Sigmoid colon (tissue), 4 donors: ENCODE data around the gene CFAP61.

Experiments
- EP300 ChIP-seq, 4 donors: sonication (generic); formaldehyde crosslinking; IDR thresholded peaks; one replicate each; pipeline ENCODE4 v1.6.1; 2017; ENCODE audit warnings: antibody characterized with exemption in 4 of 4
- POLR2A ChIP-seq, 2 donors: fragments of 450-650 bp; IDR thresholded peaks; one replicate each; pipeline ENCODE4 v1.6.1; 2016; ENCODE audit warnings: antibody characterized with exemption in 2 of 2, mild to moderate bottlenecking in 2 of 2, moderate library complexity in 2 of 2
- TF ChIP-seq, protein P1 (sequence below), 4 experiments: fragments of 450-650 bp in 3 of 4; fragments of 200-600 bp in 1 of 4; IDR thresholded peaks; one replicate each; pipeline ENCODE4 v1.5.1; 2016 to 2019; ENCODE audit warnings: antibody characterized with exemption in 4 of 4, mild to moderate bottlenecking in 3 of 4, moderate library complexity in 2 of 4

DNA sequence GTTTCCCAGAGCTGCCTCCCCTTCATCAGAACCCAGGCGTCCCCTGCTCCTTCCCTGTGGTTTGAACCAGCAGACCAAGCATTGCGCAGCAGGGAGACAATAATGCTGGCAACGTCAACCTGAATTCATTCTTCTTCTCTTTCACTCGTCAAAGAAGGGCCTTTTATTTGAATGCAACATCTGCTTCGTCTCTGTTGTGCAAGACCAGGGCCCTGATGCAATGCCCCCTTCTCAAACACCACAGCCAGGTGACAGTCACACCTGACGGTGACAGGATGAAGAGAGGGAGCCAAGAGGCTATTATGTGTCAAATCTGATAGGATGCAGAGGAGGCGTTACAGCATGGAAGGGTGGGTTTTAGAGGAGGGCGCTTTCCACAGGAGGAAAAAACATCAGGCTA is 323.5 kb downstream of the CFAP61 start:
- TF ChIP-seq, protein P1, sequence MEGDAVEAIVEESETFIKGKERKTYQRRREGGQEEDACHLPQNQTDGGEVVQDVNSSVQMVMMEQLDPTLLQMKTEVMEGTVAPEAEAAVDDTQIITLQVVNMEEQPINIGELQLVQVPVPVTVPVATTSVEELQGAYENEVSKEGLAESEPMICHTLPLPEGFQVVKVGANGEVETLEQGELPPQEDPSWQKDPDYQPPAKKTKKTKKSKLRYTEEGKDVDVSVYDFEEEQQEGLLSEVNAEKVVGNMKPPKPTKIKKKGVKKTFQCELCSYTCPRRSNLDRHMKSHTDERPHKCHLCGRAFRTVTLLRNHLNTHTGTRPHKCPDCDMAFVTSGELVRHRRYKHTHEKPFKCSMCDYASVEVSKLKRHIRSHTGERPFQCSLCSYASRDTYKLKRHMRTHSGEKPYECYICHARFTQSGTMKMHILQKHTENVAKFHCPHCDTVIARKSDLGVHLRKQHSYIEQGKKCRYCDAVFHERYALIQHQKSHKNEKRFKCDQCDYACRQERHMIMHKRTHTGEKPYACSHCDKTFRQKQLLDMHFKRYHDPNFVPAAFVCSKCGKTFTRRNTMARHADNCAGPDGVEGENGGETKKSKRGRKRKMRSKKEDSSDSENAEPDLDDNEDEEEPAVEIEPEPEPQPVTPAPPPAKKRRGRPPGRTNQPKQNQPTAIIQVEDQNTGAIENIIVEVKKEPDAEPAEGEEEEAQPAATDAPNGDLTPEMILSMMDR (IDR thresholded peaks at IDR 0.05) = no peak
- no peak for TF ChIP-seq EP300 (IDR thresholded peaks at IDR 0.05)
- no peak for TF ChIP-seq POLR2A (IDR thresholded peaks at IDR 0.05)
